ENCODE measurements around the gene ARHGAP33.
"Not testable (repeated sequence)": the region's sequence is repeated elsewhere in the genome, so short reads cannot be mapped to it uniquely, and the experiment has no call there.

The ARHGAP33 gene

GRCh38 chr19:35756377-35757230 is 18.8 kb upstream of the ARHGAP33 start, which contains the start of gene HSPB6:
Gene HSPB6 (minus strand): TSS chr19:35757029. CDS start chr19:35757008, 21 bp downstream.
- DNase-seq (ENCODE audit: low read depth), result no peak

- DNase-seq (ENCODE audit: low read depth), result peak; percentile 77
Measured at GRCh38 chr19:35757231-35757748, 18.1 kb upstream of the ARHGAP33 start.

DNA sequence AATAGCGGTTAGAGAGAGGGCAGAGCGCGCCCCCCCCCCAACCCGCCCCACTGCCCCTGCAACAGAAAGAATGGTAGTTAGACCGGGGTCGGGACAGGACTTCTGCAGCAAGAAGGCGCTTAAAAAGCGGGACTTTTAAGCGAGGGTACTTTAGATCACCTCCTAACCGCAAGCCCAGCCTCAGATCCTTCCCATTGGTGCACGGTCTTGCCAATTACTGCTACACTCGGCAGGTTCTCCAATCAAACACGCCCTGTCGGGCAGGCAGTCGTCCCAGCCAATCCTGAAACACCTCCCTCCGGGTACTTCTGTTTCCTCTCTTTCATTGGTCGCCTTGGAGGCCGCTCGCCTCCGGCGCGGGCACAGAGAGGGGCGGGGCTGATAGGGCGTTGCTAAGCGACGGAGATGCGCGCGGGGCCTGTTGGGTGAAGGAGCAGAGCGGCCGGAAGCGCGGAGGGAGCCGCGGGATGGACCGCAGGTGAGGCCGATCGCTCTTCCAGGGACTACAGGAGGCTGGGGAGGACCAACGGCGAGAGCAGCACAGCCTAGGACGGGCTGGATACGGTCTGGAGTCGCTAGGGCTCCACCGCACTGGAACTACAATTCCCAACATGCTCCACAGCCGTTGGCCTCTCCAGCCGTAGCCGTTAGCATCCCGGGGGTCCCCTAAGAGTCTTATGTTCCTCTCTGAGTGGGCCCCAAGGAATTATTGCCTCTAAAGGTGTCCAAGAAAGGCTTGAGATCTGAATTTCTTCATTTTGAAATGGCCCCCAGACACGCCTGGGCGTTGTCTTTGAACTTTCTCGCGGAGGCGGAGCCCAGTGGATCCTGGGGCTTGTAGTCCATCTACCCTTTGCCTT is 17.4 kb upstream of the ARHGAP33 start, which contains the start of gene PROSER3:
PROSER3 (plus strand) TSS at position 428 of the 860 bp plus-strand sequence; CDS start at position 468, 40 bp downstream.
- peak; percentile 99 for DNase-seq (ENCODE audit: low read depth)

DNA sequence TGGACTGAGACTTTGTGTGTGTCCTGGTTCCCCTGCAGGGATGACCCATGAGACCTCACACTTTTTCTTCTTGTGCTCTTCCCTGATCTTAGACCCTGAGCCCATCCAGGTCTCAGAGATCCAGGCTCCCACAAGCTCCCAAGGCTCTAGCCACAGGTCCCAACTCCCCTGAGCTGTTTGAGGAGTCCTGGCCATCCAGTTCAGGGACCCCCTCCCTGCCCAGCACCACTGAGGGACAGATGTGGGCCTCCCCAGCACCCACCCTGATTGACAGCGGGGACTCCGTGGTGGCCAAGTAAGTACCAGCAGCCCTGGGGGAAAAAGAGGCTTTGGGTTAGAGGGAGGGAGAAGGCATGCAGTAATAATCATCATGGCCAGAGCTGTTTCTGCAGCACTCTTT is 15.7 kb upstream of the ARHGAP33 start:
- no peak for DNase-seq (ENCODE audit: low read depth)

- DNase-seq (ENCODE audit: low read depth), result no peak
Measured at GRCh38 chr19:35760711-35761349, 14.5 kb upstream of the ARHGAP33 start.

- DNase-seq (ENCODE audit: low read depth), result no peak
Measured at GRCh38 chr19:35764432-35765315, 10.7 kb upstream of the ARHGAP33 start.

- DNase-seq (ENCODE audit: low read depth), result no peak
Measured at GRCh38 chr19:35766571-35767104, 8.7 kb upstream of the ARHGAP33 start.

- no peak for DNase-seq (ENCODE audit: low read depth)
Measured at GRCh38 chr19:35767288-35768081, 7.9 kb upstream of the ARHGAP33 start.

DNA sequence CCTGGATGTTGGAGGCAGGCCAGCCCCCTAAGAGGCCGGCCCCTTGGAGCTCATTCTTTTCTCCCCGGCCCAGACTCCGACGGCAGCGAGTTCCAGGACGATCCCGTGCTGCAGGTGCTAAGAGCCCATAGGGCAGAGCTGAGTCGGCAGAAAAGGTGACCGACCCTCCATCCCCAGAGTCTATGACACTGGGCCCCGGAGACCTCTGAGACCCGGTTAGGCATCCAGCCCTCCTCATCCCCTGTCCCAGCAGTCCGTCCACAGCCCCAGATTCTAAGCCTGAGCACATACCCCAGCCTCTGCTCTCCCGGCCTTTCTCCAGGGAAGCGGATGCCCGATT is 7.3 kb upstream of the ARHGAP33 start:
- no peak for DNase-seq (ENCODE audit: low read depth)

GRCh38 chr19:35772362-35772761 is 3.0 kb upstream of the ARHGAP33 start:
- not testable (repeated sequence) for DNase-seq (ENCODE audit: low read depth)

DNA sequence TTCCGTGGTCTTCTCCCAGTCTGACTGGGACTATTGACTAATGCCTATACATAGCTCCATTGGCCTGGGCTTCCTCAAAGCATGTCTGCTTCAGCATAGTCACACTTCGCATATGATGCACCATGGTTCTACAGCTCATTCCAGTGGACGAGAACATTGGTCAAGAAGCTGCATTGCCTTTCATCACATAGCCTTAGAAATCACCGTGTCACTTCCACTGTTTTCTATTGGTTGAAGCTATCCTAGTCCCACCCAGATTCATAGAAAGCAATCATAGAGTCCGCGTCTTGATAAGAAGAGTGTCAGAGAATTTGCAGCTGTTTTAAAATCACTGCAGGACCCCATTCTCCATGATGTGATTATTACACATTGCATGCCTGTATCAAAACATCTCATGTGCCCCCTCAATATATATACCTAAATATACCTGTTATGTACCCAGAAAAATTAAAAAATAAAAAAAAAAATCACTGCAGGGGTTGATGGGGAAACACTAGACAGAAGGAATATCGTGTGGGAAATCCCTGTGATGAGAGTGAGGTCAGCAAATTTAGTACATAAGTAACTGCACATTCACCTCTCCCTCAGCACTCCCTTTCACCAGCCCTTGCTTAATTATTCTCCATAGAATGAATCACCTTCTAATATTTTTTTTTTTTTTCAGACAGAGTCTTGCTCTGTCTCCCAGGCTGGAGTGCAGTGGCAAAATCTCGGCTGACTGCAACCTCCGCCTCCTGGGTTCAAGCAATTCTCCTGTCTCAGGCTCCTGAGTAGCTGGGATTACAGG is 2.2 kb upstream of the ARHGAP33 start:
- DNase-seq (ENCODE audit: low read depth), result no peak

DNA sequence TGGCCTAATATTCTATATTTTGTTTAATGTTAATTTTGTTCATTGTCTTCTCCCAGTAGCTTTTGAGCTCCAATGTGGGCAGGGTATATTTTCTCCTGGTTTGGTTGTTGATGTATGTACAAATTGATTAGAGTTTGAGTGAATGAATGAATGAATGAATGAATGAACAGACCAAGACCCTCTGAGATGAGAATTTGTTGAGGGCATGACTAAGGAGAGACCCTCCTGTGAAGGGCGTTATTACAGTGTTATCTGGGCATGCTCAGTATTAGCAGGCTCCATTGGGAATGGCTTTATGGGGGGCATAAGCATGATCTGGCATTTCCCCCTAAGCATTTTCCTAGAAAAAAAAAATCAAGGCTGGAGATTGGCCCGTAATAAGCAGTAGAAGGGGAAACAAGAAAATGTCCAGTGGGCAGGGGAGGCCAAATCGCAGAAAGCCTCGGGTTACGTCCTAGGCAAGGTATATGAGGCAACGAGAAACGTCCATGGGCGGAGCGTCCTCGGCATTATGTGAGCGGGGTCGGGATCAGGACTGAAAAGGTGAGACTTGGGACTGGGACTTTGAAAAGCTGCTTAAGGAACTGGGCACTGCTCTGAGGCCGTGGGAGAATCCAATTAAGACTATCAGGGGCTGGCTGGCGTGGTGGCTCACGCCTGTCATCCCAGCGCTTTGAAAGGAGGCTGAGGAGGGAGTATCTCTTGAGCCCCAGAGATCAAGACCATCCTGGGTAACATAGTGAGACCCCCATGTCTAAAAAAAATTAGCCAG is 904 bp upstream of the ARHGAP33 start:
- no peak for DNase-seq (ENCODE audit: low read depth)

GRCh38 chr19:35775046-35775297 is 392 bp upstream of the ARHGAP33 start:
- DNase-seq (ENCODE audit: low read depth), result no peak

GRCh38 chr19:35776102-35776788 is 881 bp downstream of the ARHGAP33 start:
- no peak for DNase-seq (ENCODE audit: low read depth)

- no peak for DNase-seq (ENCODE audit: low read depth)
Measured at GRCh38 chr19:35777086-35777841, 1.9 kb downstream of the ARHGAP33 start.

- DNase-seq (ENCODE audit: low read depth), result no peak
Measured at GRCh38 chr19:35777961-35778360, 2.6 kb downstream of the ARHGAP33 start.

DNA sequence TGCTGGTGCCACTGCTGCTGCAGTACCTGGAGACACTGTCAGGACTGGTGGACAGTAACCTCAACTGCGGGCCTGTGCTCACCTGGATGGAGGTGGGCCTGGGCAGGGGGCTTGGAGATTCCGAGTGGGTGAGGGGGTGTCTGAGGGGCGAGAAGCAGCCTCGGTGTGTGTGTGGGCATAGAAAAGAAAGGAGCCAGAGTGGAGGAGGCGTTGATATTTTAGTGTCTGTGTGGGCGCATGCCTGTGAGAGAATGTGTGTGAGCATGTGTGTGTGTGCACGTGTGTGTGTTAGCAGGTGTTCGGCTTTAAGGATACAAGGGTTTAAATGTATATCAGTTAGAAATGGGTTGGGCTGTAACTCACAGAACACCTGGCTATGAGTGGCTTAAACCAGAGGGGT is 3.7 kb downstream of the ARHGAP33 start:
- DNase-seq (ENCODE audit: low read depth), result no peak

All from GM04504 (cell line).